Gastroesophageal sphincter (tissue), 4 donors: ENCODE results near the gene WWC1. TPM values are rescaled to one million over a fixed set of nuclear protein-coding genes. Genes with fewer than 3 reads are reported as not detected.

Experiments used
- ATAC-seq: fragments of 150-250 bp; one replicate; pipeline ENCODE4 v1.9.1; 2016; ENCODE audit warnings: mild to moderate bottlenecking, moderate library complexity
- H3K27ac ChIP-seq, 4 donors: fragments of 200-600 bp; sonication (generic) in 3 of 4; 1 replicate in 3 of 4; 2 replicates in 1 of 4; pipeline ENCODE4 v1.5.1; 2016 to 2019
- H3K27me3 ChIP-seq: fragments of 200-600 bp; sonication (generic); one replicate; pipeline ENCODE4 v1.5.1; 2019
- H3K36me3 ChIP-seq, 2 donors: fragments of 200-600 bp; sonication (generic); one replicate each; pipeline ENCODE4 v1.5.1; 2019; ENCODE audit warnings: control low read depth in 1 of 2
- H3K4me1 ChIP-seq, 3 donors: fragments of 200-600 bp; sonication (generic); 1 replicate in 2 of 3; 2 replicates in 1 of 3; pipeline ENCODE4 v1.5.1; 2016 to 2019; ENCODE audit warnings: control low read depth in 2 of 3
- H3K4me3 ChIP-seq, 2 donors: fragments of 200-600 bp; sonication (generic); one replicate each; pipeline ENCODE4 v1.5.1; 2019; ENCODE audit warnings: mild to moderate bottlenecking in 1 of 2, moderate library complexity in 1 of 2
- H3K9me3 ChIP-seq, 3 donors: fragments of 200-600 bp; sonication (generic); one replicate each; pipeline ENCODE4 v1.5.1; 2017 to 2019; ENCODE audit warnings: control low read depth in 2 of 3
- EP300 ChIP-seq: sonication (generic); formaldehyde crosslinking; IDR thresholded peaks from one replicate; pipeline ENCODE4 v1.6.1; 2017; ENCODE audit warnings: antibody characterized with exemption, mild to moderate bottlenecking
- POLR2A ChIP-seq, 2 donors: fragments of 450-650 bp; IDR thresholded peaks; one replicate each; pipeline ENCODE4 v1.6.1; 2017; ENCODE audit warnings: antibody characterized with exemption in 2 of 2, mild to moderate bottlenecking in 2 of 2, moderate library complexity in 1 of 2
- POLR2AphosphoS5 ChIP-seq: sonication (generic); formaldehyde crosslinking; IDR thresholded peaks from one replicate; pipeline ENCODE4 v1.6.1; 2017; ENCODE audit warnings: antibody characterized with exemption
- WGBS, 2 donors: methylation state at CpG; one replicate each; pipeline ENCODE4 v1.1.5; 2018; ENCODE audit warnings: low coverage in 1 of 2; 5-methylcytosine and 5-hydroxymethylcytosine counted together
- total RNA-seq, 4 donors: library from RNA; depleted of rRNA; stranded (reverse); fragments of >200 nt; gene quantifications; one replicate each; pipeline ENCODE4 v1.1.0, GENCODE V29; 2016
- TF ChIP-seq, protein P1 (sequence below), 4 experiments: fragments of 200-600 bp in 2 of 4; fragments of 450-650 bp in 2 of 4; sonication (generic) in 1 of 4; IDR thresholded peaks; one replicate each; pipeline ENCODE4 v1.5.1; 2017 to 2019; ENCODE audit warnings: antibody characterized with exemption in 4 of 4, mild to moderate bottlenecking in 2 of 4, moderate library complexity in 2 of 4

WWC1 gene
- total RNA-seq, 4 donors from 2014 or later = 0.67 to 6.9 (median 3.8) TPM

DNA sequence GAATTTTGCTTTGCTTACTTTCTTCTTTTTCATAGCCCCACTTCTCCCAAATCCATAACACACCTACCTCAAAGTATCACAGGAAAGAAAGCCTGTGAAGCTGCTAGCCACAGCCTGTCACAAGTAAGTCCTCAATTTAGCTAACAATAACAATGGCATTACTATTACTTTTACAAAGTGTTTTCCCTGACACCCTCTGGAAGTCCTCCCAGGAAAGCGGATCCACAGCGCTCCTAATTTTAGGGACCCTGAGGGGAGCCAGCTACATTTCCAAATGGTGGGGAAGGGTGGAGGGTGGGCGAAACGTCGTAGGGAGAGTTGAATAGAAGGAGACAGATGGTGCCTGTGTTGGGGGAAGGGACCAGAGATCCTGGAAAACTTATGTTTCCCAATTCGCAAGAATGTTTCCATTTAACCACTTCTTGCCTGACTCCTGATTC lies 523 bp upstream of the WWC1 start:
- 13 to 14% methylated on average over 4 to 6 of the region's 6 CpGs for WGBS, 2 donors
- H3K27me3 ChIP-seq = peaks cover 56% of the 10 kb centered on the region
- no peaks in the 10 kb centered on the region for H3K9me3 ChIP-seq
- H3K4me1 ChIP-seq = peaks cover 0 to 14% (median 7%) of the 10 kb centered on the region in 3 donors
- H3K27ac ChIP-seq = no peak overlapping the region
- no peaks in the 10 kb centered on the region for H3K36me3 ChIP-seq
- H3K4me3 ChIP-seq = peak overlapping the region in 1 of 2 donors; percentile 53
- ATAC-seq = no peak
- TF ChIP-seq, protein P1, sequence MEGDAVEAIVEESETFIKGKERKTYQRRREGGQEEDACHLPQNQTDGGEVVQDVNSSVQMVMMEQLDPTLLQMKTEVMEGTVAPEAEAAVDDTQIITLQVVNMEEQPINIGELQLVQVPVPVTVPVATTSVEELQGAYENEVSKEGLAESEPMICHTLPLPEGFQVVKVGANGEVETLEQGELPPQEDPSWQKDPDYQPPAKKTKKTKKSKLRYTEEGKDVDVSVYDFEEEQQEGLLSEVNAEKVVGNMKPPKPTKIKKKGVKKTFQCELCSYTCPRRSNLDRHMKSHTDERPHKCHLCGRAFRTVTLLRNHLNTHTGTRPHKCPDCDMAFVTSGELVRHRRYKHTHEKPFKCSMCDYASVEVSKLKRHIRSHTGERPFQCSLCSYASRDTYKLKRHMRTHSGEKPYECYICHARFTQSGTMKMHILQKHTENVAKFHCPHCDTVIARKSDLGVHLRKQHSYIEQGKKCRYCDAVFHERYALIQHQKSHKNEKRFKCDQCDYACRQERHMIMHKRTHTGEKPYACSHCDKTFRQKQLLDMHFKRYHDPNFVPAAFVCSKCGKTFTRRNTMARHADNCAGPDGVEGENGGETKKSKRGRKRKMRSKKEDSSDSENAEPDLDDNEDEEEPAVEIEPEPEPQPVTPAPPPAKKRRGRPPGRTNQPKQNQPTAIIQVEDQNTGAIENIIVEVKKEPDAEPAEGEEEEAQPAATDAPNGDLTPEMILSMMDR (IDR thresholded peaks at IDR 0.05) = no peak

DNA sequence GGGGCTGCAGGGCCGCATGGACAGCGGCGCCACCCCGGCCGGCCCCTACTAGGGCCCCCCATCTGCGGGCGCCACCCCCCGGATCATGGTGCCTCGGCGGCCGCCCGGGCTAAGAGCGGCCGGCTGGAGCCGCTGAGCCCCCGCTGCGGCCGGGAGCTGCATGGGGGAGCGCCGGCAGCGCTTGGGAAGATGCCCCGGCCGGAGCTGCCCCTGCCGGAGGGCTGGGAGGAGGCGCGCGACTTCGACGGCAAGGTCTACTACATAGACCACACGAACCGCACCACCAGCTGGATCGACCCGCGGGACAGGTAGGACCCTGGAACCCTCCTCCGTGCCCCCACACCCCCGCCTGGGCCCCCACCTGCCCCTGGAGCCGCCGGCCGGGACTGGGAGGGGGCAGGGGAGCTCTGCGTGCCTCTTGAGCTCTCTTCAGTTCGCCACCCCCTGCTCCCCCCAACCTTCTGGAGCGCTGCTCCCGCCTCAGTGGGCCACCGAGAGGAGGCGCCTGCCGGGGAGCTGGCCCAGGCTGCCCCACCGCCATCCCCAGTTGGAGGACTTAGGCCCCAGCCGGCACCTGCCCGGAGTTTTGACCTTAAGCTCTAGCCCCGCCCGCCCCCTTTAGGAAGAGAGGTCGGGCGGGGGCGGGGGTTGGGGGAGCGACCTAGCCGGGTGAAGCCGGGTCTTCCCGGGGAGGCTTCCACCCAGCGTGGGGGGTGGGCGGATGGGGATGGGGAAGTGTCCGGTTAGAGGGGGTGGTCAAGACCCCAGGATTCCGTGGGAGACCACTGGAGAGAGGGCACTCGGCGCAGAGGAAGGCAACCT lies 730 bp downstream of the WWC1 start:
- H3K4me3 ChIP-seq = peak overlapping the region in 1 of 2 donors; percentile 53
- peaks cover 0 to 14% (median 7%) of the 10 kb centered on the region in 3 donors for H3K4me1 ChIP-seq
- H3K27me3 ChIP-seq = peaks cover 43% of the 10 kb centered on the region
- TF ChIP-seq POLR2AphosphoS5 = no peak
- TF ChIP-seq, protein P1 (IDR thresholded peaks at IDR 0.05) = no peak
- TF ChIP-seq POLR2A (IDR thresholded peaks at IDR 0.05) = no peak
- TF ChIP-seq EP300 = no peak
- no peak for ATAC-seq
- WGBS, 2 donors = 32% methylated on average over 3 of the region's 64 CpGs; no CpG with 5 or more reads in 1 of the 2 donors
- H3K36me3 ChIP-seq = no peaks in the 10 kb centered on the region
- no peaks in the 10 kb centered on the region for H3K9me3 ChIP-seq
- no peak overlapping the region for H3K27ac ChIP-seq

DNA sequence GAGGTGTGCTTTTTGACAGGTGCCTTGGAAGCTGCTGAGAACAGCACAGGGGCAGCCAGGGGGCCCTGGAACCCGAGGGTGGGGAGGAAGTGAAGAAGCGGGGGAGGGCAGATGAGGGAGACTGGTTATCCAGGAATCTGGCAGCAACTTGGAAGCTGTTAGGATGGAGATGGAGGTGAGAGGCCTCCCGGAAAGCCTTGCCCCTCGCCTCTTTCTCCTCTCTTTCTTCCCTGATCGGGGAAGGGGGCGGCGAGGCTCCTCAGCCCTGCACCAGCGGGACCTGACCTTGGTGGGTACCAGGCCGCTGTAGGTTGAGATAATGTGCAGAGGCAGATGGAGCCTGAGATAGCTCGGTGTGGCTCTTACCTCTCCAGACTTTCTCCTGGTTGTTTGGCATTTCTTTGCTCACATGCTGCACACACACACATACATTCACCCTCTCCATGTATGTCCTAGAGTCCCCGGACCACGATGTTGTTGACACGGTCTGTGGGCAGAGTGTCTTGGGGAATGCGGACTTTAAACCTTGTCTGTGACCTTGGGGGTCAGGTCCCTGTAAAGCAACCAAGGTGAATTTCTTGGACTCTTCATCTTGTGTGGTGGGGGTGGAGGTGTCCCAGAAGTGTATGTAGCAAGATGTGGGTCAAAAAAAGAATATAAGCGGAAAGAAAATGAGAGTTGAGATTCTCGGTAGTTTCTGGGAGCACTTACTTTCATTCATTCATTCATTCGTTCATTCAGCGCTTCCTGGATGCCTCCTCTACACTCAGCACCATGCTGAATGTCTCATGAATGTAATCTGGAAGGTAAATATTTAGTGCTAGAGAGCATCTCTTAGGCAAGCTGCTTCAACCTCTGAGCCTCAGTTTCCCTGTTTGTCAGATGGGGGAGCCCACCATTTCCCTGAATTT lies 1.6 kb downstream of the WWC1 start:
- no peaks in the 10 kb centered on the region for H3K9me3 ChIP-seq
- no peaks in the 10 kb centered on the region for H3K36me3 ChIP-seq
- peaks cover 44% of the 10 kb centered on the region for H3K27me3 ChIP-seq
- ATAC-seq = no peak
- H3K4me1 ChIP-seq = peaks cover 0 to 14% (median 7%) of the 10 kb centered on the region in 3 donors
- TF ChIP-seq EP300 (no peak), POLR2AphosphoS5 (no peak), POLR2A (IDR thresholded peaks at IDR 0.05) (no peak)
- TF ChIP-seq, protein P1 (IDR thresholded peaks at IDR 0.05) = no peak
- WGBS, 2 donors = 65 to 73% methylated on average over 7 to 17 of the region's 18 CpGs
- peak overlapping the region in 1 of 2 donors; percentile 53 for H3K4me3 ChIP-seq
- H3K27ac ChIP-seq = no peak overlapping the region

DNA sequence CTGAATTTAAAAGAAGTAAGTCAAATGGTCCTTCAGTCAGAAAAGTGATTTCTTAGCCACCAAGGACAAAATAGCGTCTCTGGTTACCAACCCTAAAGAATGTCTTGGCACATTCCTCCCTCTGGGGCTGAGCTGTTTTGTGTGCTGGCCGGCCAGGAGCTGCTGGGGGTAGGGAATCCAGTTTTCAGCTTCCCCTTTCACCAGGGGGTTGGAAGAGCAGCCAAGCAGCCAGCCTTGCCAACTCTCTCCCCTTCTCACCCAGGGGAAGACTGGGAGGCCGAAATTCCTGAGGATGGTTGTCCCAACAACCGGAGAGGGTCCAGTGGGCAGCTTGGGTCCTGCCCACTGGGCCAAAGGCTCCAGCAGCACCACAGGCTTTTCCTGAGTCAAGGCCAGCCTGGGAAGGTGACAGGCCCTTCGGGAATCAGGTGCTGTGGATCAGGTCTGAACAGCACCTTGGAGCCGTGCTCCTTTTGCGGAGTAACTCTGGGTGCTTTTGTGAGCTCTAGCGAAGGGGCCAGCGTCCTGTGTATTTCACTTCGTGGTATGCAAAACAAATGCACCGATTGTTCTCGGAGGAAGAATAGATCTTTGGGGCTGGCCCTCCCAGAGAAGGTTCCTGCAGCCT lies 4.2 kb downstream of the WWC1 start:
- H3K27ac ChIP-seq = peak overlapping the region in 1 of 4 donors; percentile 26
- H3K27me3 ChIP-seq = peaks cover 55% of the 10 kb centered on the region
- H3K9me3 ChIP-seq = no peaks in the 10 kb centered on the region
- H3K4me3 ChIP-seq = no peak overlapping the region
- H3K4me1 ChIP-seq = peaks cover 0 to 14% (median 7%) of the 10 kb centered on the region in 3 donors
- ATAC-seq = peak; percentile 15
- TF ChIP-seq, protein P1 (IDR thresholded peaks at IDR 0.05) = peak in 2 of 4 experiments; percentile 27 to 40
- TF ChIP-seq POLR2AphosphoS5 (no peak), EP300 (no peak)
- H3K36me3 ChIP-seq = no peaks in the 10 kb centered on the region
- WGBS, 2 donors = 20 to 30% methylated on average over 1 to 2 of the region's 12 CpGs
